Activated naive CD8-positive, alpha-beta T cell treated with anti-CD3 and anti-CD28 coated beads, Interleukin-2, amount 50 U/mL, for 24 hours (primary cell): Measurements from ENCODE around the gene STK25.
"Not testable (repeated sequence)": the region's sequence is repeated elsewhere in the genome, so short reads cannot be mapped to it uniquely, and the experiment has no call there.

Experiments
- ATAC-seq: fragments of 150-1000 bp; cut with Tn5 transposase; one replicate; pipeline ENCODE4 v1.10.0; 2021
- DNase-seq: peaks from one replicate; pipeline ENCODE4 v3.0.0; 2021
- H3K27ac Mint-ChIP-seq: one replicate; pipeline ENCODE4 v1.8.0; 2021; ENCODE audit warnings: mild to moderate bottlenecking, mixed read lengths
- H3K27me3 Mint-ChIP-seq: one replicate; pipeline ENCODE4 v1.8.0; 2021; ENCODE audit warnings: mixed read lengths
- H3K36me3 Mint-ChIP-seq: one replicate; pipeline ENCODE4 v1.8.0; 2021; ENCODE audit warnings: low read depth, mixed read lengths
- H3K4me1 Mint-ChIP-seq: one replicate; pipeline ENCODE4 v1.8.0; 2021; ENCODE audit warnings: mixed read lengths
- H3K4me3 Mint-ChIP-seq: one replicate; pipeline ENCODE4 v1.8.0; 2021; ENCODE audit warnings: mild to moderate bottlenecking, moderate library complexity, mixed read lengths
- H3K9me3 Mint-ChIP-seq: one replicate; pipeline ENCODE4 v1.8.0; 2021; ENCODE audit warnings: mixed read lengths

The STK25 gene

GRCh38 chr2:241458687-241459086, 49.7 kb downstream of the STK25 start:
- DNase-seq (no peak), ATAC-seq (no peak)
- Mint-ChIP-seq H3K9me3 (no peaks in the 10 kb centered on the region), H3K27me3 (no peaks in the 10 kb centered on the region), H3K4me1 (no peaks in the 10 kb centered on the region), H3K27ac (no peak overlapping the region), H3K36me3 (no peaks in the 10 kb centered on the region), H3K4me3 (no peak overlapping the region)

GRCh38 chr2:241456546-241456945, 51.8 kb downstream of the STK25 start:
- H3K4me1 Mint-ChIP-seq, result no peaks in the 10 kb centered on the region
- no peak overlapping the region for H3K27ac Mint-ChIP-seq
- peaks cover 3% of the 10 kb centered on the region for H3K27me3 Mint-ChIP-seq
- H3K36me3 Mint-ChIP-seq, result no peaks in the 10 kb centered on the region
- DNase-seq, result no peak
- no peak for ATAC-seq
- no peaks in the 10 kb centered on the region for H3K9me3 Mint-ChIP-seq
- no peak overlapping the region for H3K4me3 Mint-ChIP-seq

- DNase-seq, result no peak
- Mint-ChIP-seq H3K27me3 (peaks cover 3% of the 10 kb centered on the region), H3K4me1 (no peaks in the 10 kb centered on the region), H3K36me3 (peaks cover 1% of the 10 kb centered on the region), H3K4me3 (no peak overlapping the region), H3K27ac (no peak overlapping the region), H3K9me3 (no peaks in the 10 kb centered on the region)
- no peak for ATAC-seq
Measured at GRCh38 chr2:241454837-241455485, 53.4 kb downstream of the STK25 start.

- ATAC-seq, H3K27me3 Mint-ChIP-seq, DNase-seq, H3K27ac Mint-ChIP-seq, H3K4me3 Mint-ChIP-seq, H3K36me3 Mint-ChIP-seq, H3K4me1 Mint-ChIP-seq, H3K9me3 Mint-ChIP-seq: not testable (repeated sequence)
Measured at GRCh38 chr2:241453919-241454318, 54.5 kb downstream of the STK25 start.

GRCh38 chr2:241451840-241452506, 56.4 kb downstream of the STK25 start:
- Mint-ChIP-seq H3K9me3 (no peaks in the 10 kb centered on the region), H3K27ac (no peak overlapping the region), H3K4me1 (no peaks in the 10 kb centered on the region), H3K27me3 (peaks cover 19% of the 10 kb centered on the region), H3K4me3 (no peak overlapping the region), H3K36me3 (peaks cover 12% of the 10 kb centered on the region)
- ATAC-seq (no peak), DNase-seq (no peak)

GRCh38 chr2:241450092-241450491, 58.3 kb downstream of the STK25 start:
- H3K4me1 Mint-ChIP-seq, DNase-seq, ATAC-seq, H3K4me3 Mint-ChIP-seq, H3K27ac Mint-ChIP-seq, H3K9me3 Mint-ChIP-seq: not testable (repeated sequence)
- peaks cover 24% of the 10 kb centered on the region for H3K36me3 Mint-ChIP-seq
- H3K27me3 Mint-ChIP-seq, result peaks cover 36% of the 10 kb centered on the region

- Mint-ChIP-seq H3K36me3 (peaks cover 61% of the 10 kb centered on the region), H3K27me3 (peaks cover 62% of the 10 kb centered on the region), H3K4me3 (no peak overlapping the region), H3K4me1 (peaks cover 32% of the 10 kb centered on the region), H3K9me3 (no peaks in the 10 kb centered on the region), H3K27ac (no peak overlapping the region)
- ATAC-seq, result no peak
- no peak for DNase-seq
Measured at GRCh38 chr2:241445426-241445825, 63.0 kb downstream of the STK25 start.

- ATAC-seq, result peak; percentile 88
- H3K9me3 Mint-ChIP-seq, result no peaks in the 10 kb centered on the region
- peaks cover 32% of the 10 kb centered on the region for H3K4me1 Mint-ChIP-seq
- H3K36me3 Mint-ChIP-seq, result peaks cover 67% of the 10 kb centered on the region
- peaks cover 57% of the 10 kb centered on the region for H3K27me3 Mint-ChIP-seq
- H3K27ac Mint-ChIP-seq, result peak overlapping the region; percentile 86
- H3K4me3 Mint-ChIP-seq, result peak overlapping the region; percentile 55
- DNase-seq, result peak; percentile 95
Measured at GRCh38 chr2:241443486-241444223, 64.7 kb downstream of the STK25 start.
